Measurements from ENCODE around the gene SPON1. TPM values are rescaled to one million over a fixed set of nuclear protein-coding genes. Genes with fewer than 3 reads are reported as not detected.

Gene SPON1
- total and polyA plus RNA-seq, 2 of the 8 experiments (the other 6 are each of a cell fraction or from before 2014, with no cell fraction given), result 1.5 to 5.4 TPM

DNA sequence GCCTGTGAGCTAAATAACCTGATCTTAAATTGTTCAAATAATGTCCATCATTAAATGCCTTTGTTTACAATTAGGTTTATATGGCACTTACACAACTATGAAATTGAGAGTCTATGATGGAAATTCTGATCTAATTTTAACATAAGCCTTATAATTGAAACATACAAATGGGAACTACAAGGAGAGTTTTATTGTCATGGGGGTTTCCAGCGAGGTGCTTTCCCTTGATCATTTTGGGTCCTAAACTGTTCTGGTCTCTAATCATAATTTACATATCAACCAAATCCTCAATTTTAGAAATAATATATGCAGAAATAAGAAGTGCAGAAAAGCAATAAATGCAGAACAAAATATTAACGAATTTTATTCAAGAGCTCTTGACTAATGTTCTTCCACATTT lies 351.6 kb downstream of the SPON1 start (continued):
- TF ChIP-seq RAD21 (IDR thresholded peaks at IDR 0.05 in 1 of 2, conservative IDR thresholded peaks at IDR 0.05 in 1 of 2; ENCODE audit: low read depth in 2 of 2, low read length in 2 of 2) (no peak), NANOG (IDR thresholded peaks at IDR 0.05; ENCODE audit: insufficient read depth, low read depth, low read length, poor library complexity, severe bottlenecking) (no peak), FOSL1 (IDR thresholded peaks at IDR 0.05; ENCODE audit: insufficient read depth, low read depth, low read length) (no peak), HDAC6 (IDR thresholded peaks at IDR 0.05; ENCODE audit: low read depth, low read length) (no peak), BRCA1 (IDR thresholded peaks at IDR 0.05; ENCODE audit: low read depth, low read length) (no peak), TAF7 (optimal IDR thresholded peaks at IDR 0.05; ENCODE audit: borderline replicate concordance, low read depth, low read length) (no peak)
